NCI-H146 (cell line): ENCODE results near the gene ABCC1.
"Not testable (repeated sequence)": the region's sequence is repeated elsewhere in the genome, so short reads cannot be mapped to it uniquely, and the experiment has no call there.

ENCODE experiments used
- DNase-seq: peaks from one replicate; lab custom pipeline; 2025; lab: John Stamatoyannopoulos, UW

Gene ABCC1

GRCh38 chr16:16141141-16141540, 191.7 kb downstream of the ABCC1 start:
- DNase-seq: no peak

- DNase-seq: no peak
Observed at GRCh38 chr16:16141784-16142396, 192.5 kb downstream of the ABCC1 start.

GRCh38 chr16:16143038-16143763, 193.8 kb downstream of the ABCC1 start:
- DNase-seq: no peak

GRCh38 chr16:16143931-16144330, 194.5 kb downstream of the ABCC1 start:
- no peak for DNase-seq

GRCh38 chr16:16144416-16144815, 195.0 kb downstream of the ABCC1 start:
- no peak for DNase-seq

GRCh38 chr16:16145286-16145685, 195.9 kb downstream of the ABCC1 start:
- no peak for DNase-seq

GRCh38 chr16:16146380-16147315, 197.2 kb downstream of the ABCC1 start:
- no peak for DNase-seq

- DNase-seq: no peak
Observed at GRCh38 chr16:16147316-16147999, 198.0 kb downstream of the ABCC1 start.

GRCh38 chr16:16148000-16148599, 198.7 kb downstream of the ABCC1 start:
- not testable (repeated sequence) for DNase-seq

- no peak for DNase-seq
Observed at GRCh38 chr16:16148755-16149154, 199.3 kb downstream of the ABCC1 start.

- DNase-seq: no peak
Observed at GRCh38 chr16:16149710-16150116, 200.3 kb downstream of the ABCC1 start.

- no peak for DNase-seq
Observed at GRCh38 chr16:16150117-16150877, 200.9 kb downstream of the ABCC1 start.

GRCh38 chr16:16150878-16151152, 201.4 kb downstream of the ABCC1 start:
- no peak for DNase-seq

GRCh38 chr16:16151315-16151714, 201.9 kb downstream of the ABCC1 start:
- DNase-seq: no peak

- DNase-seq: not testable (repeated sequence)
Observed at GRCh38 chr16:16153000-16153399, 203.6 kb downstream of the ABCC1 start.

GRCh38 chr16:16154281-16154951, 205.0 kb downstream of the ABCC1 start:
- no peak for DNase-seq

GRCh38 chr16:16155234-16155633, 205.8 kb downstream of the ABCC1 start:
- DNase-seq: no peak

GRCh38 chr16:16157166-16157565, 207.8 kb downstream of the ABCC1 start:
- no peak for DNase-seq

GRCh38 chr16:16158082-16158658, 208.8 kb downstream of the ABCC1 start:
- no peak for DNase-seq

- DNase-seq: no peak
Observed at GRCh38 chr16:16158741-16159374, 209.4 kb downstream of the ABCC1 start.
